ENCODE data around the gene POU6F2. TPM values are rescaled to one million over a fixed set of nuclear protein-coding genes. Genes with fewer than 3 reads are reported as not detected.
"Not testable (repeated sequence)": the region's sequence is repeated elsewhere in the genome, so short reads cannot be mapped to it uniquely, and the experiment has no call there.

The POU6F2 gene
- total RNA-seq, 6 experiments from 2014 or later, result 0.12 to 2.1 (median 0.64) TPM; not detected in 2

DNA sequence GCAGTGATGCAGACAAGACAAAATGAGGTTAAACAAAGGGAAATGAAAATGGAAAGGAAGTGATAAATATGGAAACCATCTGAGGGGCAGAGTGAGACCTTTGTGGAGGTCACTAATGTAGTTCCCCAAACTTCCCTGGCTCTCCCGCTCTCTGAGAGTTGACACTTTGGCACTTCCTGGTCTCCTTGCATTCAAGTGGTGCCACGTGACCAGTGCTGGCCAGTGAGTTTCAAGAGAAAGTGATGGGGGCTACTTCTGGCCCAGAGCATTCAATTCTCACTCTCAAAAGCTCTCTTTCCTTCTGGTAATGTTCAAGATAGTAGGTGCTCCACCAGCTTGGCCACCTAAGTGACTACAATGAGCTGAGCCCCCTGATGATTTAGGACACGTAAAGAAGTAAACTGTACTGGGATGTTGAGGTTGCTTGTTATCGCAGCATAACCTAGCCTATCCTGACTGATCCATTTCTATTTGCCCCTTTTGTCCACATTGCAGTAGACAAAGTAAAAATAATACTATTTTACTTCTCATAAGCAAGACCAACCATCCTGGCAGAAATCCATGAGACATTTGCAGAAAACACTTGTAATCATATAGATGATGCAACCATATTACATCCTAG lies 346.5 kb downstream of the POU6F2 start:
- WGBS (ENCODE audit: insufficient coverage, low coverage, low lambda C conversion rate, missing lambda C conversion rate), result 83% methylated on average over 2 of the region's 4 CpGs
- Histone ChIP-seq H3K9me3 (no peaks in the 10 kb centered on the region), H3K4me3 (no peak overlapping the region), H3K27ac (no peak overlapping the region), H3K4me1 (no peaks in the 10 kb centered on the region), H3K36me3 (no peaks in the 10 kb centered on the region), H3K27me3 (no peaks in the 10 kb centered on the region)
- intact Hi-C loops (cut with DNase I), result no loop called here
- TF ChIP-seq CTCF (IDR thresholded peaks at IDR 0.05), result no peak
- no peak for TF ChIP-seq POLR2A (IDR thresholded peaks at IDR 0.05)
- ATAC-seq (no peak), DNase-seq (no peak)

DNA sequence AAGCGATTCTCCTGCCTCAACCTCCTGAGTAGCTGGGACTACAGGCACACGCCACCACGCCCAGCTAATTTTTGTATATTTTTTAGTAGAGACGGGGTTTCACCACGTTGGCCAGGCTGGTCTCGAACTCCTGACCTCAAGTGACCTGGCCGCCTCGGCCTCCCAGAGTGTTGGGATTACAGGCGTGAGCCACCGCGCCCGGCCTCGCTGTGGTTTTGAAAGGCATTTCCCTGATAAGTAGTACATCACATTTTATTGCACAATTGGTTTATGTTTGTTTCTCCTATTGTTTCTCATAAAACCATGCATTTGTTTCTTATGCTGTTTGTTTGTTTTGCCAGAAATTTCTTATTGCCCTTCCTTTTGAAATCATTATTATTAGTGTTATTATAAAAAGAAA lies 353.9 kb downstream of the POU6F2 start:
- DNase-seq, result not testable (repeated sequence)

DNA sequence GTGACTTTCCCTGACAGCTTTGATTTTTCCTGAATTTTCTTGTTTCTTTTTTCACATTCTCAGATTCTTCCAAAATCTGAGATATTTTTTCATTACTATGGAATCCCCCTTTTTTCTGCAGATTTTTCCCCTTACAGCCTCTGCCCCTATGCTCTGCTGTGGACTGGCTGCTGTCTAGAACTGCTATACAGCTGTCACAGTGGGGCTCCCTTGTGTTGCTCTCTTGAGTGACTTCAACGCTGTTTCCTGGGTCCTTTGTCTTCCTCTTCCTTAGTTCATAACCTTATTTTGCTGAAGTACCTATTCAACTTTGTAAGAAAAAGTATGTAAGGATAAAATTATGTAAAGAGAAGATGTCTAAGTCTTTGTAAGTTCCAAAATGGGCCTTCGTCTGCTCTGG lies 354.4 kb downstream of the POU6F2 start:
- no peaks in the 10 kb centered on the region for H3K9me3 ChIP-seq
- WGBS (ENCODE audit: insufficient coverage, low coverage, low lambda C conversion rate, missing lambda C conversion rate), result 75% methylated on average over 2 of the region's 2 CpGs
- intact Hi-C loops (cut with DNase I), result no loop called here
- TF ChIP-seq CTCF (IDR thresholded peaks at IDR 0.05) (no peak), POLR2A (IDR thresholded peaks at IDR 0.05) (no peak)
- no peaks in the 10 kb centered on the region for H3K4me1 ChIP-seq
- DNase-seq (no peak), ATAC-seq (no peak)
- H3K4me3 ChIP-seq, result no peak overlapping the region
- no peak overlapping the region for H3K27ac ChIP-seq
- H3K36me3 ChIP-seq, result no peaks in the 10 kb centered on the region
- H3K27me3 ChIP-seq, result no peaks in the 10 kb centered on the region

More for the DNA sequence above, 353.9 kb downstream of the POU6F2 start:
- H3K4me3 ChIP-seq; H3K36me3 ChIP-seq; intact Hi-C loops (cut with DNase I); H3K27me3 ChIP-seq; H3K27ac ChIP-seq; H3K4me1 ChIP-seq; ATAC-seq; H3K9me3 ChIP-seq: not testable (repeated sequence)
- WGBS (ENCODE audit: insufficient coverage, low coverage, low lambda C conversion rate, missing lambda C conversion rate), result 83% methylated on average over 9 of the region's 13 CpGs

DNA sequence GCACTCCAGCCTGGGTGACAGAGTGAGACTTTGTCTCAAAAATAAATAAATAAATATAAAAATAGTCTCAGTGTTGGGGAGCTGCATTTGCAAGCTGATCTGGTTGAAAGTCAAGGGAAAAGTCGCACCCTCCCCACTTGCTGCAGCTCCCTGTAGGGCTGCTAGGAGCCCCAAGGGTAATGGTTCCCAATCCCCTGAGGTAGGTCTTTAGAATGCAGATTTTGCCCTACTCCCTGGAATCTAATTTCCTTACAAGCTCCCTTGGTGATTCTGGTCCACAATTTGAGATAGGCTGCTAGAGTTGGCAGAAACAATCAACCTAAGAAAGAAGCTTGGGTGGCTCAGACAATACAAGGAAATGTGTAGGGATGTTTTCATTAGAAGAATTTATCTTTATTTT lies 356.0 kb downstream of the POU6F2 start:
- no peak for DNase-seq
- Histone ChIP-seq H3K27ac (no peak overlapping the region), H3K36me3 (no peaks in the 10 kb centered on the region), H3K4me3 (no peak overlapping the region), H3K9me3 (no peaks in the 10 kb centered on the region), H3K27me3 (no peaks in the 10 kb centered on the region), H3K4me1 (no peaks in the 10 kb centered on the region)
- 78% methylated on average over 1 of the region's 1 CpG for WGBS (ENCODE audit: insufficient coverage, low coverage, low lambda C conversion rate, missing lambda C conversion rate)
- intact Hi-C loops (cut with DNase I), result no loop called here
- ATAC-seq, result no peak
- TF ChIP-seq POLR2A (IDR thresholded peaks at IDR 0.05) (no peak), CTCF (IDR thresholded peaks at IDR 0.05) (no peak)

- TF ChIP-seq POLR2A (IDR thresholded peaks at IDR 0.05) (no peak), CTCF (IDR thresholded peaks at IDR 0.05) (no peak)
- DNase-seq, result no peak
- ATAC-seq, result no peak
- no peaks in the 10 kb centered on the region for H3K9me3 ChIP-seq
- intact Hi-C loops (cut with DNase I), result no loop called here
- no peaks in the 10 kb centered on the region for H3K27me3 ChIP-seq
- H3K27ac ChIP-seq, result no peak overlapping the region
- H3K4me3 ChIP-seq, result no peak overlapping the region
- no peaks in the 10 kb centered on the region for H3K36me3 ChIP-seq
- H3K4me1 ChIP-seq, result no peaks in the 10 kb centered on the region
- WGBS (ENCODE audit: insufficient coverage, low coverage, low lambda C conversion rate, missing lambda C conversion rate), result 43% methylated on average over 2 of the region's 2 CpGs
Measured at GRCh38 chr7:39336442-39336841, 358.7 kb downstream of the POU6F2 start.

All from right lobe of liver (tissue), 6 donors.